GM19468 (cell line): ENCODE data around the gene SCGN.

Experiments used
- ATAC-seq: cut with Tn5 transposase; IDR thresholded peaks from one replicate; pipeline ENCODE4 v1.9.1; 2021; ENCODE audit warnings: mild to moderate bottlenecking, moderate library complexity, moderate number of reproducible peaks; ENCODE audit not compliant: unreplicated experiment; ENCODE audit errors: extremely low read depth

Gene SCGN

DNA sequence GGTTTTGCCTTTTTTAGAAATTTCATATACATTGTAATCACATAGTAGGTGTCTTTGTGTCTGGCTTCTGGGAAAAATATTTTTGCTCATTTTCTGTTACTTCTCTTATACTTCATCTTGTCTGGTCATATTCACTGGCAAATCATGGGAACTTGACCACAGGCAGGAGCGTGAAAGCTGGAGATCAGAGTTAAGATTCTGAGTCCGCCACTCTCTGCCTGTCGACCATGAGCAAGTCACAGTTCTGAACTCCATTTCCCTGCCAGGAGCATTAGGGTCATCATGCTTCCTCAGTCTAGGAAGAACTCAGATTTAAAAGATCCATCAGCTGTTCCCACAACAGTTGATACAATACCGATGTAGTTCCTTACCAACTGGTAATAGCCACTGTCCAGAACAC is 12.4 kb upstream of the SCGN start:
- ATAC-seq, result no peak

DNA sequence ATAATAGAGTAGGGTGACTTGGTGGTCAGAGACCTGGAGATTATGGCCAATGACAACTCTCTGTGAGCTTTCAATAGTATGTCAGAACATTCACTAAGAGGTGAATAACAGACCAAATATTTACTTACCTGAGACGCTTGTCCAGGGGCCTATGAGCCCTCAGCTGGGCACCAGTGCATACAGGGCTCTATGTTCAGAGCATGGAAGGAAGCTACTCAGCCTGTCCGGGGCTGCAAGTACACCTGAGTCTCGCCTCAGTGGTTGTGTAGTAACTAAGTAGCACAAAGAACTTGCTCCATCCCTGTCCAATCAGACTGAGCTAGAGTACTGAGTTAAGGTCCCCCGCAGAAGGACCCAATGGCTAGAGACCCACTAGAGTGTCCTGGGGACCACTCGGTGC is 11.6 kb upstream of the SCGN start:
- no peak for ATAC-seq

DNA sequence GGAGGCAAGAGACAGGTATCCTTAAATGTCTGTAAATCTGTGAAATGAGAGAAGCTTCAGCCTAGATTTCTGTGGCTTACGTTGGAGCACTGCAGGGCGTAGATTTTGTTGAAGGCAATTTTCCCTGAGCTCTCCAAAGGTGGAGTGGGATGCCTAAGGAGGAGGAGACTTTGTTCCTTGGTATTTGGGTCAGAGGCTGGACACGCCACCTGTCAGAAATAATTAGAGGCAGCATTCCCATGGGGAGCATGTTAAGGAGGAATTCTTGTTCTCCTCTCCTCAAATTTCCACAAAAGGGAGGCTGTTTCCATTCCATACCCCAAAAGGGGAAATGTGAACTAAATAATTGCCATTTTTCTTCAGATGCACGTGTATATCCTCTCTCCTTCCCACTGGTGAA is 11.1 kb upstream of the SCGN start:
- no peak for ATAC-seq

DNA sequence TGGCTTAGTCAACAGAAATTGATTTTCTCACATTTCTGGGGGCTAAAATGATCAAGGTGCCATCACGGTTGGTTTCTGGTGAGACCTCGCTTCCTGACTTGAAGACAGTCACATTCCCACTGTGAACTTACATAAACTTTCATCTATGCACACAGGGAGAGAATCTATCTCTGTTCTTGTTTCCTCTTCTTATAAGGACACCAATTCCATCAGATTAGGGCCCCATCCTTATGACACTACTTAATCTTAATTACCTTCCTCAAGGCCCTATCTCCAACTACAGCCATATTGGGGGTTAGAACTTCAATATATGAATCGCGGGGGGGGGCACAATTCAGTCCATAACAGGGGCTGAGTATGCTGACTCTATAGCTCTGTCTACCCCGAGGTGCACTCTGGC is 10.6 kb upstream of the SCGN start:
- no peak for ATAC-seq

DNA sequence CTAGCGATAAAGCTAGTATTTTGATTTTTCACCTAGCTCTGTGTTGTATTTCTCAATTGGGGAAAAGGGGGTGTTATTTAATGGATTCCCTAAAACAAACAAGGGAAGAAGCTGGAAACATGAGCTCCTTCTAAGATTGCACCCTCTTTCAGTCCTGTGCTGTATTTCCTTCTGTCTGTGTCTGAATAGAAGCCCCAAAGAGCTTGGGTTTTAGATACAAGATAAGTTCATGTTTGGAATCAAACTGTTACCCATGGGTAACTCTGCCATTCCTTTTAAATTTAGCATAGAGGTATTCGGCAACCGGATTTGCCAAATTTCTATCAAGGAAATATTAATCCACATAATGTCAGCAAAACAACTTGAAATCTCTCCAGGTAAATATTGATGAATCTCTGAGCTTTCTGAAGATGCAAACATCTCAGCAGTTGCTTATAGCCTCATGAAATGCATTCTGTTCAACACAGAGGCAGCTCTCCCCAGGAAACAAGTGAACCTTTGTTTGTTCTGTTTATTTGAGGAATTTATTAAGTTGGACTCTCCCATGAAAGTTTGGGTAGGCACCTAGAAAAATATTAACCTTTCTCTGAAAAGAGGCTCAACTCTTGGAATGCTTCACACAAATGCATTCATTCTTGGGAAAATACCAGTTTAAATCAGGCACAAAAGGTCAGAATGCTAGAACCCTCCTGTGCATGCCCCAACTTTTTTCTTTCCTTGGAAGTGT is 9.9 kb upstream of the SCGN start:
- no peak for ATAC-seq

DNA sequence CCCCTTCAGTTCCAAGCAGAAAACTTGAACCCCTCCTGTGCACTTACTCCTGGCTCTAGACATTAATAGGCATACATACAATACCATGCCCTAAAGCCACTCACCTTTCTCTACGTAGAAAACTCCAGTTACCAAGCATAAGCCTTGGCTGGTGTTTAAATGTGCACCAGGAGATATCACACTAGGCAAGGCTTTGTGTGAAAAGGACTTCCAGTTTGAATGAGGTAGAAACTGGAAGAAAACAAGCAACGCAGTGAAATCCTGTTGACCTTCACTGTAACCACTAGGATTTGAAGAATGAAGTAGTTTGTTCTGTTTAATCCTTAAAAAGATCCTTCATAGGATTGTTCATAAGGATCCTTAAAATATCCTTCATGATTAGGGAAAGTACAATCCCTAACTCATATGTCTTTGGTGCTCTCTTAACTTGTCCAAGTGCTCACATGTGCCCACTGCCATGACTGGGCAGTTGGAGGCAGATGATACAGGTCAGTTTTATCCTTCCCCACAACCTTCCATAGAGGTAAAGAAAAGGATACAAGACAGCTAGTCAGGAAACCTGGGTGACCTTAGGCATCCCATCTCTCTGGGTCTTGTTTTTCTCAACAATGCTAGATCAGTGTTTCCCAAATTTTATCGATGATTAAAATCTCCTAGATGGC is 9.2 kb upstream of the SCGN start:
- ATAC-seq, result no peak

DNA sequence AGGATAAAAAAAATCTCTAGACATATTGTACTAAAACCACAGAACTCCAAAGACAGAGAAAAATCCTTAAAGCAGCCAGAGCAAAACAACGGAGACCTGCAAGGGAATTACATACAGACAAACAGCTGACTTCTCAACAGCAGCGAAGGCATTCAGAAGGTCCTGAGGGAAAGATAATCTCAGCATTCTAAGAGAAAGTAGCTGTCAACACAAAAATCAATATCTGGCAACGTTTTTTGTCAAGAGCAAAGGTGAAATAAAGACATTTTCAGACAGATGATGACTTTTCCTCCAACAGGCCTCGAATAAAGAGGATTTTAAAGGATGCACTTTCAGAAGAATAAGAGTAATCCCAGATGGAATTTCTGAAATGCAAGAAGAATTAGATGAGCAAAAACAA is 6.1 kb upstream of the SCGN start:
- ATAC-seq, result no peak

DNA sequence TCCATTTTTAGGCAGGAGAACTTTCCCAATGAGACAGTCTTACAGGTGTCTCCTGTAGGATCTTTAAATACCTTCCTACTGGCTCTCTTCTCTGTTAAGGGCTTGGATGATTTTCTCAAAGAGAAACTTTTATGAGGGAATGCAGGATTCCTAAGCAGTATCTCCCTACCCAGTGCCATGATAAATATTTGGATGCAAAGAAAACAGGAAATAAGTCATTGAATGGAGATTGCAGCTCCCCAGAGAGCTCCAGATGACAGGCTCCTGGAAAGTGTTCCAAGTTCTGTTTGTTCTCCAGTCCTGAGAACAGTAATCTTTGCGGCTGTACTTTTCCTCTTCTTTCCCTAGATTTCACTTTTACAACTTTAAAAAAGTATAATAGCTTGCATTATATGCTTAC is 2.4 kb upstream of the SCGN start:
- ATAC-seq, result no peak

DNA sequence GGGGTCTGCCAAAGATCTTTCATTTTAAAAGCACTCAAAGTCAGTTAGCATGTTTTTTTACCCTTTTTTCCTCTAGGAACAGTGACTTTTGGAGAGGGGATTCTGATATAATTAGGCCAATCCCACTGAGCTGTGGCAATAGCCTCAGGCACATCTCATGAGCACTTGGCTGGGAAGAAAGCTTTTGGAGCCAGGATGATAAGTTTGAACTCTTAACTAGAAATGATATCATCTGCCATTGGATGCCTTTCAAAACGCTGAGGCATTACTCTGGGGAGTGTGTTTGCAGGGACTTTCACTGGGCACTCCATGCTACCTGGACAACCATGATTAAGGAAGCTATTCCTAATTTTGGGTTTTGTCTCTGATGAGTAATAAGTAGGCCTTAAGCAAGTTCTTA is 3.7 kb downstream of the SCGN start:
- ATAC-seq, result no peak

DNA sequence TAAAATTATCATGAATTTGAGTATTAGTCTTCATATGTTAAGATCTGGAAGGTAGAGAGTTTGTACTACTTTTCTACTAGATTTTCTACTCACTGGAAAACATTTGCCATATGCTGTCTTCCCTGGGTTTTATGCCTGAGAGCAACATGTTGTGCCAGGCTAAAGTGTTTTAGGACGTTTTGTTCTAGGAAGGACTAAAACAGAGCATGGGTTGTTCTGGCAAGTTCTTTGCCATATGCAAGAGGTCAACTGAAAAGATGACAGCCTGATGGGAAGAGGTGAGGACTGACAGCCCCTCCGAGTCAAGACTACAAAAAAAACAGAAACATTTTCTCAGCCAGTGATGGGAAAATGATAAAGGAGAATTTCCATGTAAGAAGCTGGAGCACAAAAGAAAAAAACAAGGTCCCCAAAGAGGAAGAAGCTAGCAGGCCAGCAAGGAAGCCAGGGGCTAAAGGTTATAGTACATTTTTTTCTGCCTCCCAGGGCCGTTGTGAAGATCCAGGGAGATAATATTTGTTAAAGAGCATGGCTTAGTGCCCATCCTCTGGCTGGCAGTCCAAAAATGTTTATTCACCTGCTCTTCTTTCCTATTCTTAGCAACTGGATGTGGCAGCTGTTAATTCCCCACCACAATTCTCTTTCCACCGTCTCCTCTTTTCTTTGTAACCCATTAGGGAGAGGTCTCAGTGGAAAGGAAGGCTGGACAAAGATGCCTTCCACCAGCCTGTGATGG is 7.8 kb downstream of the SCGN start:
- no peak for ATAC-seq

DNA sequence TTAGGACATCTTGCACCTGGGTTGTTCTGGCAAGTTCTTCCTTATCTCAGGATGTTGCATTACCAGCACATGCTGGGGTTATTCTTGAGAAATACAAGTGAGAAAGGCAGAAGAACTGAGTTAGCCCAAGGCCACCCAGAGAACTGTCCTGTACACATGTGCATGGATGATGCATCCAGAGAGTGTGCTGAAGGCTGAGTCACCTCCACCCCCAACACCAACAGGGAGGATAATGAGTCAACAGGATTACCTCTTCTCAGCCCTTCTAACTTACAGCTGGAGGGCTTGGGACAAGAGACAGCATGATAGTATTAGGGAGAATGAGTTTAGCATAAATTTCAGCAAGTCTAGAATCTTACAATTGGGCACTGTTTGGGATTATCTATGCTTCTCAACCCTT is 8.5 kb downstream of the SCGN start:
- ATAC-seq, result no peak

DNA sequence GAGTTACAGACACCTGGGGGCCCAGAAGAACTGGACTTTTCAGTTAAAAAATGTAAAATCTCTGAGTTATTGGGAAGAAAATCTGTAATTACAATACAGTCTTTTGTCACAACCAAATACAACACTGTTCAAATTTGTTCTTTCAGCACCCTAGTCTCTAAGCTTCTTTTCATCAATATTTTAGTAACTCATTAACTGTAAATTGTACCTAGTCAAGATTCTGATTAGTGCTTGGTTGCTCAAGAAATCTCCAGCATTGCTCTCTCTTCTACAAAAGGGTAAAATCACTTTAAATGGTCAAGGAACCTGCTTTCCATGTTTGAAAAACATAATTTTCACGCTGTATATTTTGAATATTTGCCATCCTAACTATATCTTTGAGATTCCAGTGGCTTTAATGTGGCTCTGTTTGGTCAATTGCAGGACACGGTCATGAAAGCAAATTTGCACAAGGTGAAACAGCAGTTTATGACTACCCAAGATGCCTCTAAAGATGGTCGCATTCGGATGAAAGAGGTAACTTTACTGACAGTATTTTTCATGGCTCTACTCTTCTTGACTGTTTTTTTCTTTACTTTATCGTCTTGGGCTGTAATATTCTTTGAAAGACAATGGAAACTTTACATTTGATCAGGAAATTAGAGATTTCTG is 9.2 kb downstream of the SCGN start:
- ATAC-seq, result no peak

DNA sequence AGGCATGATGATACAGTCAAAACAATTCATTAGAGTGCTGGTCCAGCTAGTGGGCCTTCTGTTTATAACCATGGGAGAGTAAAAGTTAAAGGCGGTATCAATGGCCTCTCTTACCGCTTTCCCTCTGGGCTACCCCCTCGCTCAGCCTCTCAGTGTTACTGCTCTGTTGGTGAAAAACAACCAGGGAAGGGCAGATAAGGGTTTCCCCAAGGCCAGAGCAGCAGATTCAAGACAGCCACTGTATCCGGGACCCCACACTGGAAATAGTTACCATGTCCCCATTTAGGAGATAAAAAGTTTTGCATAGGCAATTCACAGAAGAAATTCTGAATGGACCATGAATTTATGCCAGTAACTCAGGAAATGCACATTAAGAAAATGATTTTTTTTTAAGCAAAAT is 13.4 kb downstream of the SCGN start:
- no peak for ATAC-seq

DNA sequence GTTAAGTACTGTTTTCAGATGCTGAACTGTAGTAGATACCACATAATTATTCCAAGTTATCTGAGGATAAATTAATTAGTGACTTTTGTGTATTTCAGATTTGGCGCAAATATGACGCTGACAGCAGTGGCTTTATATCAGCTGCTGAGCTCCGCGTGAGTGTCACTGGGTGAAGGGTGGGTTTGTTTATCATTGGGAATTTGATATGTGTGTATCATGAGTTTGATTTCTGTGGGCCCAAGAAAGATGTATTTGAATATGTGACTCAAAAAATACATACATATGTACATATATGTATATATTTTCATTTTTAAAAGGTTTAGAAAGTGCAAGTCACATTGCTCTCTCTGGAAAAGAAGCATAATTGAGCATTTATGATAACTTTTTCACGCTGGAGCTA is 17.4 kb downstream of the SCGN start:
- ATAC-seq, result no peak

DNA sequence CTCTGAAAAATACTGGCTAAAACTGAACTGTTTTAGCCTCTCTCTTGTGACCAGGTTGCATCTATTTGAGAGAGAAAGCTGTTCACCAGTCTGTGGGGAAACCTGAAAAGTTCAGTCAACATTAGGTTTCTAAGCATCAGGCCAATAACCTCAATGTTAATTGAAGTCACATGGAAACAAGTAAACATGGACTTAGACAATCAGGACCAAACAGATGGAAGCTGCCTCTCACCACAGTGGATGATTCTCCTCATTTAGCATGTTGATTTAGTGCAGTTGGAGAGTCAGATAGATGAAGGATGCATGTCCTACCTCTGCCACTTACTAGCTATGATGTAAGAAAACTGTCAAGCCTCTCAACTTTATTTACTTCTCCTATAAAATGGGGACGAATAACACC is 18.2 kb downstream of the SCGN start:
- no peak for ATAC-seq

DNA sequence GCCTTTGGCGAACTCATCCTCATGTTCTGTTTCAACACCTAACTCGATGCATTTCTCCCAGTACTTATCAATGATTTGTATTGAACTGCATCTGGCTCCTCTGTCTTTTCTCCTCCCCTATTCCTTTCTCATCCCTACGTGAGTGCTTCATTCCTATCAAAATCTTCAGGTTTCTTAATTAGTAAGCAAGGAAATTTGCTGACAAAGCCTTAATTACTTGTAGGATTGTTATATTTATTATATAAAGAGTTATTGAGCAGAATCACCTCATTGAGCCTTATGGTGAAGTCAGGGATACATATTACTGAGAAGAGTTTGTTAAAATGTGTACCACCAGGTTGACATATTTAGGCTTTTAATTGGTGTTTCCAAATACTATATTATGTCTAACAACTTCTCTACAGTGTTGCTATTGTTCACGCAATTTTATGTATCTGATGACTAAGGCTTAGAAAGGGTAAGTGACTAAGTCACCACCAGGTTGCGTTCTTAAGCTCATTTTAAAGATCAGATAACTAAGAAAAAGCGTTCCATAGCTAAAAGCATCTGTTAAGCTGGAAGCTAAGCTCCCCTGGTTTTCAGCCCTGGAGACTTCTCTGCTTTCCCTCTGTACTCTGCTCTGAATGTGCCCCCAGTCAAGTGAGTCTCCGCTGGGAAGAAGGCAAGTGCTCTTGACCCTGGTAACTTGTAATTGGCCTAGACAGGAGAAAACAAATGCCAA is 18.9 kb downstream of the SCGN start:
- ATAC-seq, result no peak

DNA sequence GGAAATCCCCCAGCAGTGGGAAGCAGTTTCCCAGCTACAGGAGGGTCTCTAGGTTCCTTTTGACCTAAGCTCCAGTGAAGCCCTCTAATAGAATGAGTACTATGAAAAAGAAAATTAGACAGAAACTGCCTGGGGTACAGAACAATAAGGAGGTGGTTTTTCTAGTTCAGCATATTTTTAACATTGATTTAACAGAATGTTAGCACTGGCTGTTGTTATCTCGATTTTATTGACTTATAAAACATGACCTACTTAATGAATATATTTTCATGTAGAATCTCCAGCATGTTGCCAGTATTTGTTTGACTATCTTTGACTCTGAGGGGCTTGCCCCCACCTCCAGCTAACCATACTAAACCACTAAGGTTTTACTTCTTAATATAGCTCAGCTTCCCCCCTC is 19.6 kb downstream of the SCGN start:
- ATAC-seq, result no peak

DNA sequence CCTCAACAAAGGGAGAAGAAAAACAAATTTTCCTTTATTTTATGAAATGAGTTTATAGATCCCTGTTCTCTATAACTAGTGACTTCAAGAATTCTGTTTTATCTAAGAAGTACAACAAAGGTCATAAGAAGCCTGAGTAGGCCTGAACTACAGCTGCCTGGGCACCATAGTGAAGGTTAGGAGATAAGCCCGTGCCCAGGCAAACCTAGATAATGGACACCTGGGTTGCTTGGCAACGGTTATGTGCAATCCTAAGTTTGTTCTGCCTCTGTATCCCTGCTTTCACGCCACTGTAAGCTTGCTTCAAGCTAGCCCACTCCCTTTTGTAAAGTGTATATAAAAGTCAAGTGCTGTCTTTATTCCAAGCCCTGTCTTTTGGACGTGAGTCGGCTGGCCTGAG is 23.2 kb downstream of the SCGN start:
- ATAC-seq, result no peak

DNA sequence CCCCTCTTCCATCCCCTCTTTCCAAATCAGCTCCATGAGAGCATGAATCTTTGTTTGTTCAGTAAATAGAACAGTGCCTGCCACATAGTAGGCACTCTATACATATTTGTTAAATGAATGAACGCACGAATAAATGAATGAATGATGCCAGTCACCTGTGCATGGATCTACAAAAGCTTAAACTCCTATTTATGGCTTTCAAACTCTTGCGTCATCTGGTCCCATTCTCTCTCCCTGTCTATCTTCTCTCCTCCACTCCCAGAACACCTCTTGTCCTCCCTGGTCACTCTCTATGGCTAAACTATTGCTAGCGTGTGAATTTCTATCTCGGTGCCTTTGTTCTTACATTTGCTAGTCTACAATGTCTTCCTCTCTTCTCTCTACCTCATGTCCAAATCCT is 24.8 kb downstream of the SCGN start:
- ATAC-seq, result no peak

DNA sequence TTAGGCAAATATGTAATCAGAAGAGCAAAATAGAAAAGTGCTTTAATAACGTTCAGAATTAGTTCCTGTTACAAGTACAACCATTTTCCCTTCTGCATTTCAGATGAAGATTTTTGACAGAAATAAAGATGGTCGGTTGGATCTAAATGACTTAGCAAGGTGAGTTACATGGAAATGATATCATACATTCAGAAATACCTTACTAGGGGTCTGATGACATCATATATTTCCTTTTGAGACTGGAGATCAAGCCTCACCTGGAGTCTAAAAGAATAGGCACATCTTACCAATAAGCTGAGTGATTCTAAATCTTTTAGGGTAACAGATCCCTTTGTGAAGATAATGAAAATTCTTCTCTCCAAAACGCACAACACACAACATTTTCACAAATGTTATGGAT is 29.8 kb downstream of the SCGN start:
- no peak for ATAC-seq
